Activated CD4-positive, alpha-beta T cell treated with anti-CD3 and anti-CD28 coated beads for 36 hours (primary cell): ENCODE data around the gene RASA3. TPM values are rescaled to one million over a fixed set of nuclear protein-coding genes. Genes with fewer than 3 reads are reported as not detected.
A peak's percentile ranks its signal among the peaks of the same experiment; 100 is the strongest.

Source experiments
- ATAC-seq: fragments of 200-7000 bp; cut with Tn5 transposase; one replicate; pipeline ENCODE4 v1.10.0; 2021; ENCODE audit warnings: mild to moderate bottlenecking, moderate library complexity
- CTCF ChIA-PET: fragments of 350-600 bp; sonication (Branson Sonifier 250); formaldehyde crosslinking; loops from one replicate; lab custom pipeline; 2021; ENCODE audit warnings: antibody characterized with exemption; lab: Charles Lee
- POLR2A ChIA-PET: fragments of 350-600 bp; sonication (Branson Sonifier 250); formaldehyde crosslinking; loops from one replicate; lab custom pipeline; 2021; ENCODE audit warnings: antibody characterized with exemption, inconsistent platforms; lab: Charles Lee
- DNase-seq: peaks from one replicate; pipeline ENCODE4 v3.0.0-alpha.2; 2020
- H3K27ac Mint-ChIP-seq: one replicate; pipeline ENCODE4 v1.8.0; 2021; ENCODE audit warnings: mixed read lengths
- H3K27me3 Mint-ChIP-seq: one replicate; pipeline ENCODE4 v1.8.0; 2021; ENCODE audit warnings: mixed read lengths
- H3K36me3 Mint-ChIP-seq: one replicate; pipeline ENCODE4 v1.8.0; 2021; ENCODE audit warnings: low read depth, mixed read lengths
- H3K4me1 Mint-ChIP-seq: one replicate; pipeline ENCODE4 v1.8.0; 2021; ENCODE audit warnings: mixed read lengths
- H3K4me3 Mint-ChIP-seq: one replicate; pipeline ENCODE4 v1.8.0; 2021; ENCODE audit warnings: mild to moderate bottlenecking, moderate library complexity, mixed read lengths
- H3K9me3 Mint-ChIP-seq: one replicate; pipeline ENCODE4 v1.8.0; 2021; ENCODE audit warnings: low read depth, mixed read lengths
- intact Hi-C, 2 experiments: fragments of 100-400 bp; cut with DNase I in 1 of 2; cut with micrococcal nuclease in 1 of 2; formaldehyde crosslinking; loops; one replicate each; pipeline versions ENCODE4 v1.14.2 to v1.15.1; 2022 to 2024; cut with DNase I, micrococcal nuclease
- total RNA-seq, 2 experiments: library from RNA; stranded (reverse); gene quantifications; one replicate each; pipeline ENCODE4 v1.2.3, GENCODE V29; 2021

The RASA3 gene
- total RNA-seq, 2 experiments from 2014 or later: 33.0 to 34.7 TPM

- DNase-seq: no peak
- H3K4me1 Mint-ChIP-seq: peaks cover 46% of the 10 kb centered on the region
- ChIA-PET CTCF (no interaction called here), POLR2A (no interaction called here)
- H3K4me3 Mint-ChIP-seq: no peak overlapping the region
- H3K36me3 Mint-ChIP-seq: peaks cover 27% of the 10 kb centered on the region
- H3K27me3 Mint-ChIP-seq: no peaks in the 10 kb centered on the region
- no peak overlapping the region for H3K27ac Mint-ChIP-seq
- no peak for ATAC-seq
- intact Hi-C loops: loop anchor here (5.0 to 10.0 kb wide), 4 partner anchors 43 to 865 kb away; partner anchors contain the start of genes CUL4A (in 1 of the 2), DCUN1D2 (in 1 of the 2) and PCID2 (in 1 of the 2)
- peaks cover 3% of the 10 kb centered on the region for H3K9me3 Mint-ChIP-seq
Measured at GRCh38 chr13:114069376-114070097, 62.9 kb downstream of the RASA3 start.

GRCh38 chr13:114068656-114069318 is 63.6 kb downstream of the RASA3 start:
- ATAC-seq (no peak), DNase-seq (no peak)
- no peaks in the 10 kb centered on the region for H3K27me3 Mint-ChIP-seq
- peak overlapping the region; percentile 94 for H3K27ac Mint-ChIP-seq
- intact Hi-C loops: loop anchor here (1.0 to 10.0 kb wide), 5 partner anchors 44 to 864 kb away; partner anchors contain the start of genes CUL4A (in 1 of the 2), DCUN1D2 (in 1 of the 2) and PCID2 (in 1 of the 2)
- ChIA-PET CTCF (interaction anchor here (0.7 kb wide), 1 partner anchor 160 kb away, joined by 4 read pairs; no protein-coding TSS in a partner anchor), POLR2A (no interaction called here)
- H3K4me3 Mint-ChIP-seq: peak overlapping the region; percentile 68
- peaks cover 52% of the 10 kb centered on the region for H3K4me1 Mint-ChIP-seq
- H3K36me3 Mint-ChIP-seq: peaks cover 24% of the 10 kb centered on the region
- H3K9me3 Mint-ChIP-seq: peaks cover 3% of the 10 kb centered on the region

GRCh38 chr13:114067886-114068651 is 64.4 kb downstream of the RASA3 start:
- ATAC-seq (peak; percentile 3), DNase-seq (peak; percentile 62)
- ChIA-PET POLR2A (interaction anchor here (1.1 to 1.7 kb wide), 4 partner anchors 19 to 245 kb away, joined by 3 to 9 read pairs (median 4); no protein-coding TSS in a partner anchor), CTCF (interaction anchor here (0.7 to 1.4 kb wide), 6 partner anchors 11 to 161 kb away, joined by 3 to 6 read pairs (median 4); no protein-coding TSS in a partner anchor)
- Mint-ChIP-seq H3K27ac (peak overlapping the region; percentile 94), H3K4me1 (peaks cover 56% of the 10 kb centered on the region), H3K9me3 (peaks cover 3% of the 10 kb centered on the region), H3K27me3 (no peaks in the 10 kb centered on the region), H3K4me3 (peak overlapping the region; percentile 68), H3K36me3 (peaks cover 24% of the 10 kb centered on the region)
- intact Hi-C loops: loop anchor here (1.0 to 10.0 kb wide), 6 partner anchors 44 to 863 kb away; partner anchors contain the start of genes CUL4A (in 1 of the 2), DCUN1D2 (in 1 of the 2) and PCID2 (in 1 of the 2)

- ChIA-PET POLR2A (interaction anchor here (1.1 to 1.7 kb wide), 4 partner anchors 18 to 246 kb away, joined by 3 to 9 read pairs (median 4); no protein-coding TSS in a partner anchor), CTCF (interaction anchor here (0.6 to 1.4 kb wide), 8 partner anchors 10 to 243 kb away, joined by 3 to 6 read pairs (median 4); no protein-coding TSS in a partner anchor)
- DNase-seq: peak; percentile 67
- Mint-ChIP-seq H3K4me1 (peaks cover 60% of the 10 kb centered on the region), H3K27ac (peak overlapping the region; percentile 94), H3K4me3 (peak overlapping the region; percentile 68), H3K36me3 (peaks cover 25% of the 10 kb centered on the region), H3K27me3 (no peaks in the 10 kb centered on the region), H3K9me3 (peaks cover 3% of the 10 kb centered on the region)
- ATAC-seq: peak; percentile 53
- intact Hi-C loops: loop anchor here (1.0 to 10.0 kb wide), 5 partner anchors 45 to 863 kb away; partner anchors contain the start of genes CUL4A (in 1 of the 2), DCUN1D2 (in 1 of the 2) and PCID2 (in 1 of the 2)
Measured at GRCh38 chr13:114067381-114067885, 65.0 kb downstream of the RASA3 start.

GRCh38 chr13:114066956-114067355 is 65.5 kb downstream of the RASA3 start:
- intact Hi-C loops: loop anchor here (1.0 to 10.0 kb wide), 5 partner anchors 45 to 862 kb away; partner anchors contain the start of genes CUL4A (in 1 of the 2), DCUN1D2 (in 1 of the 2) and PCID2 (in 1 of the 2)
- POLR2A ChIA-PET: interaction anchor here (1.2 to 1.7 kb wide), 3 partner anchors 18 to 81 kb away, joined by 3 to 9 read pairs (median 5); no protein-coding TSS in a partner anchor
- H3K4me1 Mint-ChIP-seq: peaks cover 65% of the 10 kb centered on the region
- peak overlapping the region; percentile 97 for H3K27ac Mint-ChIP-seq
- ATAC-seq: no peak
- peak overlapping the region; percentile 68 for H3K4me3 Mint-ChIP-seq
- no peak for DNase-seq
- CTCF ChIA-PET: interaction anchor here (0.6 to 1.4 kb wide), 7 partner anchors 10 to 242 kb away, joined by 3 to 6 read pairs (median 3); no protein-coding TSS in a partner anchor
- H3K27me3 Mint-ChIP-seq: no peaks in the 10 kb centered on the region
- H3K9me3 Mint-ChIP-seq: peaks cover 3% of the 10 kb centered on the region
- peaks cover 23% of the 10 kb centered on the region for H3K36me3 Mint-ChIP-seq

- DNase-seq: peak; percentile 66
- no peaks in the 10 kb centered on the region for H3K27me3 Mint-ChIP-seq
Measured at GRCh38 chr13:114065926-114066774, 66.3 kb downstream of the RASA3 start.

GRCh38 chr13:114065141-114065925 is 67.1 kb downstream of the RASA3 start:
- Mint-ChIP-seq H3K36me3 (peaks cover 14% of the 10 kb centered on the region), H3K27me3 (no peaks in the 10 kb centered on the region), H3K4me3 (peak overlapping the region; percentile 69), H3K9me3 (no peaks in the 10 kb centered on the region), H3K27ac (peak overlapping the region; percentile 95), H3K4me1 (peaks cover 69% of the 10 kb centered on the region)
- intact Hi-C loops: loop anchor here (1.0 to 10.0 kb wide), 12 partner anchors 16 to 861 kb away; partner anchors contain the start of genes CDC16 (in 1 of the 2), CUL4A (in 1 of the 2), DCUN1D2 (in 1 of the 2) and PCID2 (in 1 of the 2)
- DNase-seq (peak; percentile 91), ATAC-seq (peak; percentile 82)
- ChIA-PET CTCF (interaction anchor here (0.7 to 1.6 kb wide), 8 partner anchors 16 to 162 kb away, joined by 3 to 7 read pairs (median 3); no protein-coding TSS in a partner anchor), POLR2A (interaction anchor here (1.5 kb wide), 1 partner anchor 16 kb away, joined by 4 read pairs; no protein-coding TSS in a partner anchor)

More at GRCh38 chr13:114065926-114066774, 66.3 kb downstream of the RASA3 start:
- POLR2A ChIA-PET: interaction anchor here (0.6 to 1.5 kb wide), 2 partner anchors 17 to 96 kb away, joined by 3 to 4 read pairs; no protein-coding TSS in a partner anchor
- Mint-ChIP-seq H3K27ac (peak overlapping the region; percentile 97), H3K4me1 (peaks cover 69% of the 10 kb centered on the region), H3K4me3 (peak overlapping the region; percentile 69), H3K36me3 (peaks cover 17% of the 10 kb centered on the region), H3K9me3 (peaks cover 3% of the 10 kb centered on the region)
- peak; percentile 4 for ATAC-seq
- CTCF ChIA-PET: interaction anchor here (0.7 to 1.6 kb wide), 6 partner anchors 9 to 162 kb away, joined by 3 to 7 read pairs (median 4); no protein-coding TSS in a partner anchor
- intact Hi-C loops: loop anchor here (1.0 to 10.0 kb wide), 12 partner anchors 17 to 861 kb away; partner anchors contain the start of genes CDC16 (in 1 of the 2), CUL4A (in 1 of the 2), DCUN1D2 (in 1 of the 2) and PCID2 (in 1 of the 2)

GRCh38 chr13:114064450-114065140 is 67.8 kb downstream of the RASA3 start:
- H3K4me3 Mint-ChIP-seq: peak overlapping the region; percentile 69
- no peaks in the 10 kb centered on the region for H3K9me3 Mint-ChIP-seq
- ChIA-PET POLR2A (interaction anchor here (1.5 kb wide), 1 partner anchor 15 kb away, joined by 4 read pairs; no protein-coding TSS in a partner anchor), CTCF (interaction anchor here (0.8 to 1.6 kb wide), 5 partner anchors 15 to 163 kb away, joined by 3 to 7 read pairs (median 3); no protein-coding TSS in a partner anchor)
- DNase-seq (no peak), ATAC-seq (no peak)
- H3K36me3 Mint-ChIP-seq: peaks cover 19% of the 10 kb centered on the region
- H3K27me3 Mint-ChIP-seq: no peaks in the 10 kb centered on the region
- peaks cover 74% of the 10 kb centered on the region for H3K4me1 Mint-ChIP-seq
- intact Hi-C loops: loop anchor here (1.0 to 10.0 kb wide), 12 partner anchors 15 to 860 kb away; partner anchors contain the start of genes CDC16 (in 1 of the 2), CUL4A (in 1 of the 2), DCUN1D2 (in 1 of the 2) and PCID2 (in 1 of the 2)
- peak overlapping the region; percentile 95 for H3K27ac Mint-ChIP-seq
